NK-92 (cell line): ENCODE data around the gene JAZF1.

ENCODE experiments used
- DNase-seq: peaks from one replicate; lab custom pipeline; 2025; ENCODE audit not compliant: unreplicated experiment; lab: John Stamatoyannopoulos, UW

JAZF1 gene

DNA sequence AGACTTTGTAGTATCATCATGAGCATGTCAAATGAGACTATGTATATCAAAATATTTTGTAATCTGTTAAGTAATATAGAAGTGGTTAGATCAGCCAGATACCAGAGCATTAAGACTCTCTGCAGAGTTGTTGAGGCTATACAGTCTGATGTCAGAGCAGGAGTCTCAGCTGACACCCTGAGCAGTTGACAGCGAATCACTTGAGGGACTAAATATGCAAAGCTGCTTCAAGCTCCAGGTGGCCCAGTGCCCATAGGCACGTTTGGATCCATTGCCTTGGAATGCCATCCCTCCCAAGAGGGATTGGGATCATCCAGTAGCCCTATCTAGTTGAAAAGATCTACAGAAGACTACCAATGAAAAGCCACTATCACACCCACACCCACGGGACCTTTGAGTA lies 230.5 kb downstream of the JAZF1 start:
- DNase-seq: no peak

DNA sequence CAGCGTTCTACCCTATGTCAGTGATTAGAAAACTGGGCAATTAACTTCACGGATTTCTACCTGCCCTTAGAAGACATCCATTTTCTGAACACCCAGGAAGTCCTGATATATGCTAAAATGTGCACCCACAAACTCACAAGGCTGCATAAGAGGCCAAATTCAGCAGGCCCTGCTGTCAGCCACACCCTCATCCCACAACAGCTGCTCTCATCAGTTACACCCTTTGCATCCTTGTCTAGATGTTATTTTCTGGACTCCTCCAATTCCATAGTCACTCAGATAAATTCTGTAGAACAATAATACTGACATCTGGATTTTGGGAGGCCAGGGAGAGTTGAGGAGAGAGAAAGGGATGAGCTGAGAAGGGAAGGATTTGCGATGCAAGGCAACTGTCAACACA lies 231.7 kb downstream of the JAZF1 start:
- DNase-seq: no peak

DNA sequence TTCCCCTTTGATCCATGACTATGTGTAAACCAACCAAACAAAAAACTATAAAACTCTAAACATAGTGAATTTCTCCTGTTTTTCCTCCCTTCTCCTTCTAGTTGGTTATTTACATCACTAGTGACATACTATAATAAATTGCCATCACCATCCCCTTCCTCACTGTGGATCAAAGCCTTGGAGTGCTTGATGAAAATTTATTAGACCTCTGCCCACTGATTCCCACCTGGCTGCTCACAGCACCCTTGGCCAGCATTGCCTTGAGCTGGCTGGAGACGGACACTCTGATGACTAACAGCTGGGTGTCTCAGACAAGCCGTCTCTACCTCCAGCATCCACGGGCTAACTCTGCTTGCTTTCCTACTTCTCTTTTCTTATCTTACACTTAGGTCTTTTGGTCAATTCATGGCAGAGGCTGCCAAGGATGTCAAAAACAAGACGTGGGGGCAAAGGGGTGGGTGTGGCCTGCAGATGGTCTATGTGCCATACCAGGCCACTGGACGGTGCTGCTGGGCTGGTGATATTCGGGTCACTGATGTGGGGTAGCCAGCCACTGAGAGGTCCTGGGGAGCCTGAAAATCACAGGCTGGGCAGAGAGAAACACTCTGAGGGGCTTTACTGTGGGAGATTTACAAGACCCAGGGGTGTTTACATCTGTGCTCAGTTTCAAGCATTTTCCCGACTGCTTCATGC lies 232.9 kb downstream of the JAZF1 start:
- DNase-seq: no peak

DNA sequence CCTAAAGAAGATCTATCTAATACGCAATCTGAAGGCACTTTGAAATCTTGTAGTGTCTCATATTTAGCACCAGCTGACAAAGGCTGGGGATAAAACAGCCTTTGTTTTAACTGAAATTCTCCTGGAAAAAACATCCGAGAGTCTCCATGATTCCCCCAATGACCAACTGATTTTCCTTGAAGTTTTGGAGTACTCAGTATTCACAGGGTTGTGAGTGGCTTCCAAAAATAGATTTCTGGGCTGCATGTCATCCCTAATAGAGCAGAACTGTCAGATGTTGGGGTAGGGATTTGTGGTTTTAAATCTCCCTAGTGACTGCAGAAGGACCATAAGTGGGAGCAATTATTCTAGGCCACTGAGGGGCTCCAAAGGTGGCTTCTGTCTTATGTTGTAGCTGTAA lies 234.2 kb downstream of the JAZF1 start:
- no peak for DNase-seq

DNA sequence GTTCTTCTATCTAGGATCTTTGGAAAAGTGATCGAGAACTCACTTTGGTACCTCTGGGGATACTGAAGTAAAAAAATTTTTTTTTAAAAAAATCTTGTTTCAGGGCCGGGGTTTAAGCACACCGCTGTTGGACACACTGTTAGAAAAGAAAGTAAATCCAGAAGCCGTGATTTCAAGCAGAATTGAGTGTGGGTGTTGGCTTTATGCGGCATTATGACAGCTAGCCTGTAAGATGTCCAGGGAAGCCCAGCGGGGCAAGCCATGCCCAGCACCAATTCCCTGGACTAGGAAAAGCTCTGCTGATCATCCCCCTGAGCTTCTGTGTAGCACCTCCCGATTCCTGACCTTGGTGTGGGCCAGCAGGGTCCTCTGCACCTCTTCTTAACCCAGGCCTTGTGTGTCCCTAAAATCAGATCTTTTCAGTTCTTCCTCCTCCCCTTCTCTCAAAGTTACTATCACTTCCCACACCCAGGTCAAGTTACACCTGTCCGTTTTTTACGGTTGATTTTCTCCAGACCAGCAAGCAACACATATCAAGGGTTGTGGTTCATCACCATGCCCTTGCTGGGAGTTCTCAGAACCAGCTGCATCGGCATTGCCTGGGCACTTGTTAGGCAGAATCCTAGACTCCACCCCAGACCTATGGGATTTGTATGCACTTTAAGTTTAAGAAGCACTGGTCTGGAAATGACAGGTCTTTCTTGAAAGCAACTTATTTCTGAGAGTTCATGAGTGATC lies 235.4 kb downstream of the JAZF1 start:
- DNase-seq: no peak

DNA sequence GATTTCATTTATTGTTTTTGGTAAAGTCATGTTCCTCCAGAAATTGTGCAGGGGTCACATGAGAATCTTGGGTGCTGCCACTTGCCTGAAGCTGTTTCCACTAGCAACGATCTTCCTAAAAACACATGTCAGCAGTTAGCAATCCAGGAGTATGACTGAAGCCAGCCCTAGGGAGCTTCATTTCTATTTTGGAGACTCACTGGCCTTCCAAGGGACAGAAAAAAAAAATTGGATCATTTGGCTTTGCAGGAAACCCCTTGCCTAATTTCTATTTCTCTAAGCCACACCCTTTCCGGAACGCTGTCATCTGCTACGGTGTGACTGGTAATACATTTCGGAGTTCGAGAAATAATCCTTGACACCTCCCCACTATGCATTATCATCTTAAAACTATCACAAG lies 236.0 kb downstream of the JAZF1 start:
- no peak for DNase-seq

DNA sequence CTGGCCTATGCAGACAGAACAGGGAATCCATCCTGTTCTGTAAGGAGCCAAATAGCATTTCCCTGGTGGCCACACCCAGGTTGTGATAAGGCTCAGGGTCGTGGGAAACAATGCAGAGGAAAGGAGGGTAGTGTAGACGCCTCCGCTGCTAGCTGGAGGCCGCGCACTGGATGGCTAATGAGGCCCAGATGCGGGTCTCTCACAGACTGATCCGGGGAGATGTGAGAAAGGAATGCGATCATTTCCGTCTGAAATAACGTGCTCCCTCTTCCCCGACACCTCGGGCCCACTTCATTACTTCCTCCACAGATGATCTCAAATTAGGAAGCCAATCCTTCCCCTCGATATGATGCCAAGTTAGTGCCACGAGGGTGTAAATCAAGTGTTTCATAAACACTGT lies 237.4 kb downstream of the JAZF1 start:
- no peak for DNase-seq

DNA sequence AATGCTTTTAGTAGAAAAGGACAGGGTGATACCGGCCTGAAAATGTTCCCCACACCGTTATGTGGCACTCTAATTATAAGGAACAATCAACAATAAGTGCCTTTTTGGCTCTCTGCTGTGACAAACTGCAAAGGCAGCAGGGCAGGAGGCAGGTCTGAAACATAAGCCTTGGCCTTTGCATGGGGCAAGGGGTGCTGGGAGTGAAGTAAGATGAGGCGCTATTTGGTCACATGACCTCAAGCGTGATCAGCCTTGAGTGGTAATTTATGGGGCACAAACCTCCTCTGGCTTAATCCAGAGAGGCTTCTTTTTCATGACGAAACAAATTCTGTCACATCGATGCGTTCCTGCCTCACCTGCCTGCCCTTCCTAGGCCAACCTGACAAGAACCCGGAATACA lies 237.9 kb downstream of the JAZF1 start:
- DNase-seq: no peak

DNA sequence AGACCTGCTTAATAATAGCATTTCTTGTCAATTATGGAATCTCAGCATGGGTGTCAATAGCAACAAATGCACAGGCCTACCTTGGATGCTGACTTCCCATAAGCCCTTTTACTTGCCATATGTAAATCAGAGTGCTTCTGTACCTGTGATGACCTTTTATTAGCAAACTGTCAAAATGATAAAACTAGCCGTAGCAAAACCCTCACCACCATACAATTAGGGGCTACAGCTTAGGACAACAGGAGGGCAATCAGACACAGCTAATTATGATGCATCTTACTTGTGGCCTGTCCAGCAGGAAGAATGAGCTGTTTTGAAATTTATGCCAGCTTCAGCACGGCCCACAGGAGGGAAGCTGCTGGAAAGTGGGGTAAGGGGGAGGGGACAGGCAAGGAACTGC lies 239.1 kb downstream of the JAZF1 start:
- no peak for DNase-seq

DNA sequence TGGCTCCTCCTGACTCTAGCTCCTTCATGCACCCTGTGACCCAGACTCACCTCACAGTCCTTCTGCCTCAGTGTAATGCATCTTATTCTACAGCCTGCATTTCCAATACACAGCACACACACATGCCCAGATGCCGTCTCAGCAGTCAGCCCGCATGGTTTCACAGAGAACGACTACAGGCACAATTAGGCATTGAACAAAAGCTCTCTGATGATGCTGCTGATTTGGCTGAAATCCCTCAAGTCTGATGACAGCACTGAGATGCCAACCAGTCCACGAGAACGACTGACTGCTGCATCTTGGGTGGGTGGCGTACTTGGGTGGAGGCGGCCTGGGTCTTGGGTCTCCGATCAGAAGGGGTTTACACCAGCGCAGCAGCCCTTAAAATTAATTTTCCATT lies 240.3 kb downstream of the JAZF1 start:
- no peak for DNase-seq

DNA sequence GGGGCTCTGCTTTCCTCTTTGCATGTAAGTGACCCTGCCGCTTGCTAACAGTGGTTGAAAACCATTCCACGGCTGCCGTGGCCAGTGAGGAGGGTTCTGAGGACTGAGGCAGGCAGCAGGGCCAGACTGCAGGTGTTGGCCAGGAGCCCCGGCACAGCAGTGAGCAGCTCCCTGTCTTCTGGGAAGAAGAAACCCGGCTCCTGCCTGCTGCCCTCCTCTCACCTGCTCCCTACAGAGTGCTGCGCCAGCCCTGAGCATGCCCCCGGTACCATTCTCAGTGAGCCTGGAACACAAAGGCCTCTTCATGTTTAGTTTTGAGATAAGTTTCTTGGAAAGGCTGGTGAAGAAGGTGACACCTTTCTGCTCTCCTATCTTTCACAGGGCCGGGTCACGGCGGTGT lies 240.7 kb downstream of the JAZF1 start:
- no peak for DNase-seq

DNA sequence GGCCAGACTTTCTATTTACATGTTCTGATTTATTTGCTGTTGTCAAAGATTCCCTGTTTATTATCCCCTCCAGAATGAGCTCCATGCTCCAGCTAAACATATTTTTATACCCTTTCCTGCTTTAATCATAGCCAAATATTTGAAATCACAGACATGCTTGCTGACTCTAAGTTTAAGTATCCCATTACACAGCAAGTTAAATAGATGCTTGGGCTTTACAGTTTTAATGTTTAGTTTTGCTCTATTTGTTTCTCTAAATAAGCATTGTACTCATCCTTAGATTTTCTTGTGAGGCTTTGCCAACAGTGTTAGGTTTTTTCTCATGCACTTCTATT lies 243.9 kb downstream of the JAZF1 start:
- no peak for DNase-seq

DNA sequence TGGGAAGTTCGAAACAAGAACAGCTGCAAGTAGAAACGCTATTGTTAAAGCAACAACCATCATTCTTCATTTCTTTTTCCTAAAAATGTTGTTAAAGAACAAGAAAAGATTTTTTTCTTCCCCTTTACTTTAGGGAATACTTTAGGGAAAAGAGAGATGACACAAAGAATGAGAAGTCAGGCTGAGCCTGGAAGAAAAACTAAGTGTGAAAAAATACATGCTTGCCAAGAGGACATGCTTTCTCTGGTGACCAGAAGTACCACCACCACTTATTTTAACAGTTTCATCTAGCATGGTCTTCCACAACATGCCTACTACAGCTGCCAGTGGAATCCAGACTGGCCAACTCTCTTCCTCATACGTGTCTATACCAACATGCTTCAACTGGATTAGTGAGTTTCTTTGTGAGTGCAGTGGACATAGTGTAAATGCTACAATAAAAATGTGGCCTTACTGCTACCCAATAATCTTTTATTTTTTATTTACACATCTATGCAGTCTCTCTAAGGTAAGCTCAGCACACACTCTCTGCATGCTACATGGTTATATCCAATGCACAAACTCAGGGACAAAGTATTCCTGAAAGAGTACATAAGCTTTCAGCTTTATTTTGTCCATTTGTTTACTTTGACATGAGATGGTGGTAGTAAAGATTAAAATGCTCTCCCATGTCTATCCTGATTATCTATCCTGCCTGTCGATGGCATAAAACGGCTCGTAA lies 244.4 kb downstream of the JAZF1 start:
- no peak for DNase-seq

DNA sequence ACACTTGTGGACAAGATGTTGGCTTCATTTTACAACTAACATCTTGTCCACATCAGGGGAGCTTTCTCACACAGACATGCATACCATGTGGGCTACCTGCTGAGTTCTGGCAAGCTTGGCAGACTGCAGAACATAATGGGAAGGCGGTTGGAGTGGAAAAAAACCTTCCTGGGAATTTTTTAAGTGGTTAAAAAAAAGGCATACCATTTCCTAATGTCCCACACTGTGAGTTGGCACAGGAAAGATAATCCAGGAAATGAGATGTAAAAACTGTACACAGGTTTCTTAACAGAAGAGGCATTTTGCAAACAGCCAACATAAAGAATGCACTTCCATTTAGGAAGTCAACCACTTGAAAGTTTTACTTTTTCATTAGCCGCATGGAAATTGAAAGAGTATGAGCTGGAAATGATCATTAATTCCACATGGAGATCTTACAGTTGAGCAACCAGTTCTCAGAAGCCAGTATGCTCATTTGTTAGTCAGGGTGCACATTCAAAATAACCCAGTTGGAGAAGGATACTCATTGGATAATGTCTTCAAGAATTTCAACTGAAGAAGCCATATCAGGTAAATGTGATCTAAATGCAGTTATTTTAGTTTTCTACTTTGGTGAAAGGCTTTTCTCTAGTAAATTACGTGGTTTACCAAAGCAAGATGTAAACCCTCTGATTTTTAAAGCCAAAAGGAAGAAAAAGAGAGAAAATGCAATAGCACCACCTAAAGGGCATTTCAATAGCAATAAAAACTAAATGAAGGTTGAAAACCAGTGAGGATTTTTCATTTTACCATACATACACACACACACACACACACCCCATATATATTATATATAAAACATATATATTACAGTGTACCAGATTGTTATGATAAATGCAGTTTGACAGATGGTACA lies 246.7 kb downstream of the JAZF1 start:
- DNase-seq: no peak

DNA sequence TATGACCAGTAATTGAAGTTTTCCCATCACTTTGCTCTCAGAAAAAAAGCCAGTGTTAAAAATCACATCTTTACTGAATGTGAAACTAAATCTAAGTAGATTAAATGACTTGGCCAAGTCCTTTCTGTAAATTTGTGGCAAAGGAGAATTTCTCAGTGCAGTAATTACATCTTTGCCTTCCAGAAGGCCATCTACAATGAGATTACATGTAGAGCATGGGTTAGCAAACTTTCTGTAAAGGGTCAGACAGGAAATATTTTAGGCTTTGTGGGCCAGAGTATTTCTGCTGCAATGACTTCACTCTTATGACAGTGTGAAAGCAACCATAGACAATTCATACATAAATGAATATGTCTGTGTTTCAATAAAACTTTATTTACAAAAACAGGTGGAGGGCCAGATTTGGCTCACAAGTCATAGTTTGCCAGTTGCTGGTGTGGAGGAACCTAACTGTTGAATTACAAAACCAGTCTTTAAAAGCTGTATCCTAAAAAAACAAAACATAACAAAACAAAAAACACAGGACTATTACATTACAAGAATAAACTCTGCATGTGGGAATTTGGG lies 249.6 kb downstream of the JAZF1 start:
- no peak for DNase-seq

DNA sequence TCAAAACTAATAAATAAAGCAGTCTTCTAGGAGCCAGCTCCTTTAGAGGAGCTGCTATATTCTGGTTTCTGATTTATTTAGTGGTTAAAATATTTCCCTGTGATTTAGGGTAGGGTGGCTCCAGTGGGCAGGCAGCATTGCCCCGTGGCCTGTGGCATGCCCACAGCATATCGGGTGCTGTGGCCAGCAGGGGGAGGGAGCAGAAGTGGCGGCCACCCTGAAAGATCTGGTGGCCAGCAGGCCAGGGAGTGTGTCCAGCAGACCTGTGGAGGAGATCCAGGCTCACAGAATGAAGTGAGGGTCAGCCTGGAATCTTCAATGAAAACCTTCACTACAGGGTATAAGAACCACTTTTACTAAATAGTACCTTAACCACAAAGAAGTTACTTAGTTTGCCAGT lies 251.5 kb downstream of the JAZF1 start:
- no peak for DNase-seq

DNA sequence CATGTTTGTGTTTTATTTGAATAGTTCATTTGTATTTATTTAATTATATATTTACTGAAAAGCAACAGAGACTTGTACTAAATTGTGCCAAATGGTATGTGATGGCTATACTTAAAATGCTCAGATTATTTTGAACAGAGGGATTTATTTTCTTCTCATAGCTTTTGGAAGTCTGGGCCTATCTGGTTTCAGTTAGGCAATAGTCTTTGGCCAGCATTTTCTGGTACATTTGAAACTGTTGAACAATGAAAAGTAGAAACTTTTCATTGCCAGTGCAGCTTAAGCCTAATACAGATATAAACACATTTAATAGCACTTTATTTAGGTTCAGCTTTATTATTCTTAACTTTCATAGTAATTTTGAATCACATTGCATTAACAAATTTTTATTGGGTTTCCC lies 252.6 kb downstream of the JAZF1 start:
- no peak for DNase-seq

DNA sequence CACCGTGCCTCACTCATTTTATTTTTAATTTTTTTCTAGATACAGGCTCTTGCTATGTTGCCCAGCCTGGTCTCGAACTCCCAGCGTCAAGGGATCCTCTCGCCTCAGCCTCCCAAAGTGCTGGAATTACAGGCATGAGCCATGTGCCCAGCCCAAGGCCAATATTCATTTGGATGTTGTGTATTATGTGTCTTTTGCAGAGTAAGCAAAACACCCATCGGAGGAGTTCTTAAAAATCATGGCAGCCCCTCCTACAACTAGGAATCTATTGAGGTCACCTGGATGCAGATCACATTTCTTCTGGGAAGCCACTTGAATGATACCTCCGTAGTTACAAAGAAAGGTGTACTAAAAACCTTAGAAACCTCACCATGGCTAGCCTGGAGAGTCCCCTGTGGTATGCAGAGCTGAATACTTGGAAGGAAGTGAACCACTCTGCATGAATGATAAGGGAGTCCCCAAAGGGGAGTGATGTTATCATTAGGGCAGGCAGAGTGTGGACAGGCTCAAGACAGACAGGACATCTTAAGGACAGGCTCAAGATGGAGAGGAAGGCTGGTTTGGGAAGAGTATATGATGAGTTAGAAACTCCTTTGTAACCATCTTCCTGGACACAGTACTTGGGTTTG lies 254.9 kb downstream of the JAZF1 start:
- DNase-seq: no peak

DNA sequence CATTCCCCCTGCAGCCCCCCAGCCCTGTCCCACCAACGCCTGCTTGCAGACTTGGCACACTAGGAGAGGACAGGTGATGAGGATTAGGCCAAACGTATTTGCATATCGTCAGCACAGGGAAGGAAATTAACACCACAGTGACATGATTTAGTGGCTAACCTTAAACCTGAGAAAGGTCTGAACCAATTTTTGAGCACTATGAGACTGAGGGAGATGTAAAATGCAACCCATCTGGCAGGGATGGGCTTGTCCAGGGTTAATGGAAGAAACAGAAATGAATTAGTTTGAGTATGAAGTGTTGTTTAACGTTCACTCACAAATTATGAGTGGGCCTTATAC lies 257.0 kb downstream of the JAZF1 start:
- no peak for DNase-seq

DNA sequence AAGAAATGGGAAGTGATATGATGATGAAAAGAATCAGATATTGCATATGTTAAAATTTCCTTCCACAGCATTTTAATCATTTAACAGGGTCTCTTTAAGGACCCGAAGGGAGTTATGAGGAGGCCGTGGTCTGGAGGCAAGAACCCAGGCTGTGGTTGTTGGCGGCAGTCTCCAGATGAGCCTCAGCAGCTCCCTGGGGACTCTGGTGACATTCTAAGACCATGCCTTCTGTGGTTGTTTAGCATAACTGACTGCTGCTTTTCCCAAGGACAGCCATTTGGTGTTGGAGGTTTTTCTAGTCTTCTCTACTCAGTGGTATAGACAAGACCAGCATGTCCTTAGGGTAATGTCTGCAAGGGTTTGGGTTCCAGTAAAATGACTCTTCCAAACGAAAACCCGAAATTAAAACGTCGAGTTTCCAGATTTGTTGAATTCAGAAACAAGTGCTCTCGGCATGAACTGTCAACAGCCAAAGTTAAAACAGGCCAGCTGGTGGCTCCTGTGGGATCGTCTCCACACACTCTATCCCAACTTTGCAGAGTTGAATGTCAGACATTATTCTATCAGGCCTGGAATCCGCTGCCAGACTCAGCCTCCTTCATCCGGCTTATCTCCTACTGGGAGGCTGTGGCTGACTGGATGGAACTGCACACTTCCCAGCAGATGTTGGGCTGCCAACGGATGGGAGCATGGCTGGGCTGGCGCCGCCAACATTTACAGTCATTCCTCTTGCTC lies 257.5 kb downstream of the JAZF1 start:
- no peak for DNase-seq
